IPS-18a (cell line): ENCODE data around the gene LDLRAD3.

Experiments
- H3K27ac ChIP-seq: one replicate; pipeline ENCODE4 v1.5.1; 2013; ENCODE audit warnings: low read length
- H3K27me3 ChIP-seq: one replicate; pipeline ENCODE4 v1.6.1; 2013; ENCODE audit warnings: mild to moderate bottlenecking, low read length; ENCODE audit not compliant: control insufficient read depth, insufficient read depth
- H3K36me3 ChIP-seq: one replicate; pipeline ENCODE4 v1.6.1; 2013; ENCODE audit warnings: low read depth, low read length; ENCODE audit not compliant: control insufficient read depth
- H3K4me1 ChIP-seq: one replicate; pipeline ENCODE4 v1.6.1; 2013; ENCODE audit warnings: low read depth, low read length; ENCODE audit not compliant: control insufficient read depth
- H3K4me3 ChIP-seq: one replicate; pipeline ENCODE4 v1.5.1; 2013; ENCODE audit warnings: low read length
- H3K9ac ChIP-seq: one replicate; pipeline ENCODE4 v1.6.1; 2013; ENCODE audit warnings: mild to moderate bottlenecking, low read length, moderate library complexity
- H3K9me3 ChIP-seq: one replicate; pipeline ENCODE4 v1.6.1; 2013; ENCODE audit warnings: low read depth, low read length; ENCODE audit not compliant: control insufficient read depth

The LDLRAD3 gene

DNA sequence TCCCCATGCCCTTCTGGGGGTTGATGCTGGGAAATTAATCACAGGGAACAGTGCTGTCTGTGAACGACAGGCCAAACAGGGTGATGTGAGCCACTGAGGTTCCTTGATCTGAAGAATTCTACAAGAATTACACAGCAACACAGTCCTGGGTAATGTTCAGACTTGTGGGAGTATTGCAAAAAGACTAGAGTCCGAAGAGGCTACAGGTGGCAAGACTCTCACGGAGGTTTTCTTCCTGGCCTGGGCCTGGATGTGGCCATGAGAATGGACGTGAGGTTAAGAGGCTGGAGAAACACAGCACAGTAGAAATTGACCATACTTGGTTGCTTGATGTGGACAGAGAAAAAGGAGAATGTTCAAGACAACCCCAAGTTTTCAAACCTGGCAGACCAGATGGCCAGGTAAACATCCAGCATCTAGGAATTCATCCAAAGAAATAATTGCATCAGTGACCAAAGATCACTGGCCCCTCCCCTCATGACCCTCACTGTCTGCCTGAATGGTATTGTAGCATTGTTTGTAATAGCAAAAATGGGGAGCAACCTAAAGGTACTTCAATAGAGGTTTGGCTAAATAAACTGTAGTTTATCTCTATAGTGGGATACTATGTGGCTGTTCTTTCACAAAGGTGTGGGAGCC lies 274.5 kb downstream of the LDLRAD3 start:
- H3K36me3 ChIP-seq, result no peaks in the 10 kb centered on the region
- H3K9me3 ChIP-seq, result no peaks in the 10 kb centered on the region
- H3K4me1 ChIP-seq, result no peaks in the 10 kb centered on the region
- H3K4me3 ChIP-seq, result no peak overlapping the region
- H3K27me3 ChIP-seq, result no peaks in the 10 kb centered on the region
- H3K27ac ChIP-seq, result no peak overlapping the region
- no peak overlapping the region for H3K9ac ChIP-seq

DNA sequence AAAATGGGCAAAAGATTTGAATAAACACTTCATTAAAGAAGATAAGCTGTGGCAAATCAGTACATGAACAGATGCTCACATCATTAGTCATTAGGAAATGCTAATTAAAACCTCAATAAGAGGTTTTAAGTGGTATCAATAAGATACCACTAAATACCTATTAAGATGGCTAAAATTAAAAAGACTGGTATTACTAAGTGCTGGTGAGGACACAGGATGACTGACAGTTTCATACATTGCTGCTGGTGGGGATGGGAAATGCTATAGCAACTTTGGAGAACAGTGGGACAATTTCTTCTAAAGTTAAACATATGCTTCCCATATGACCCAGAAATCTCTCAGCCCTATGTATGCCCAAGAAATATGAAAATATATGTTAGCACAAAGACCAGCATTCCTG lies 276.1 kb downstream of the LDLRAD3 start:
- H3K4me3 ChIP-seq, result no peak overlapping the region
- no peaks in the 10 kb centered on the region for H3K9me3 ChIP-seq
- no peak overlapping the region for H3K9ac ChIP-seq
- H3K4me1 ChIP-seq, result no peaks in the 10 kb centered on the region
- H3K27ac ChIP-seq, result no peak overlapping the region
- H3K27me3 ChIP-seq, result no peaks in the 10 kb centered on the region
- H3K36me3 ChIP-seq, result no peaks in the 10 kb centered on the region

DNA sequence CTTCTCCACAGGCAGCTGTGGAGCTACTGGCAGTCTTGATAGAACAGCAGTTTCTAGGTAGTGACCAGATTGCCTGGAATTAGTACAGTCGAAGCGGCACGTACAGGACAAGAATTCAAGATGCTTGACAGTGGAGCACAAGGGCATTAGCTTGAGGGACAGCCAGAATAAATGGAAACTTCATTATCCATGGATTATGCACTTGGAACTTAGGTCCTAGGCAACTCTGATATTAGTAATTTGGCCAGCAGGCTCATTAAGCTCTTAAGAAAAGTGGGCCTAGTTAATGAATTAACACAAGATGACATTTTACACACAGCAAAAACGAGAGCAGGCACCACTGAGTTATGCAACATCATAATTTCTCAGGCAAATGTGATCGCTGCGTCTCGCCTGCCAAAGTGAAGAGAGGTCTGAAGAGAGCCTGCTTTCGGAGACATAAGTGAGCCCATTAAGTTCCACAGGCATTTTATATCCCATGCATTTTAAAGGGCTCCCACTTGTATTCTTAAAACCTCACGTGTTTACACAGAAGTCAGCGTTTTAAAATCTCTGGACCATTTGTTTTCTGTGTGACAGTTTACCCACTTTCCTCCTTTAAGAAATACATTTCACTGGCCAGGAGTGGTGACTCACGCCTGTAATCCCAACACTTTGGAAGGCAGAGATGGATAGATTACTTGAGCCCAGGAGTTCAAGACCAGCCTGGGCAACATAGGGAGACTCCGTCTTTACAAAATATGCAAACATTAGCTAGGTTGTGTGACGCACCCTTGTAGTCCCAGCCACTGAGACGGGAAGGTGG lies 279.2 kb downstream of the LDLRAD3 start:
- no peaks in the 10 kb centered on the region for H3K4me1 ChIP-seq
- H3K36me3 ChIP-seq, result no peaks in the 10 kb centered on the region
- no peak overlapping the region for H3K4me3 ChIP-seq
- no peak overlapping the region for H3K9ac ChIP-seq
- no peaks in the 10 kb centered on the region for H3K27me3 ChIP-seq
- H3K27ac ChIP-seq, result no peak overlapping the region
- H3K9me3 ChIP-seq, result no peaks in the 10 kb centered on the region

DNA sequence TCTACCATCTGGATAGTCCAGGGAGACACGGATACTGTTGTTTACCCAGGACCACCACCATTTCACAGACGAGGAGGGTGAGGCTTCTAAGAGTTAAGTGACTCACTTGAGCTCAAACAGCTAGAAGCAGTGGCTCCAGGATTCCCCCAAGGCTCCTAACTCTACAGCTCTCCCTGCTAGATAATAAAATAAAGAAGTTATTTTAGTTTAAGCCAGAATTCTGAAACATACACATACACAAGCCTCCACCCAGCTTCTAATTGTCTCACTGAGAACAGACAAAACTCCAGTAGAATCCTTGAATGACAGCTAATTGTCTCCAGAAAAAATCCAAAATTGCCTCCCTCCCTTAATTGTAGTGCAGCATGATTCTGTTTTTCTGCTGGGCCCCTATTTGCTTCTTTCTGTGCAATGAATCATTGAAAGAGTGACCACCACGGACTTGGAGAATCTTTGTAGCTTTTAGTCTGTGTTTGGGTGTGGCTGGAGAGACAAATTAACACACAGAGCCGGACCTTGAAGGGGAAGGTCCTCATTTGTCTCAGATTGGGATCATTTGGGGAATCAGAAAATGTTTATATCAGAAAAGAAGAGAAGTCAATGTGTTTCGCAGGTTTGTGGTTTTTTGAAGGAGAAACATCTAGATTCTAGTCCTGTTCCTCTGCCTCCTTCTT lies 280.5 kb downstream of the LDLRAD3 start:
- Histone ChIP-seq H3K9me3 (no peaks in the 10 kb centered on the region), H3K9ac (no peak overlapping the region), H3K27ac (no peak overlapping the region), H3K4me3 (no peak overlapping the region), H3K36me3 (no peaks in the 10 kb centered on the region), H3K4me1 (no peaks in the 10 kb centered on the region), H3K27me3 (no peaks in the 10 kb centered on the region)

DNA sequence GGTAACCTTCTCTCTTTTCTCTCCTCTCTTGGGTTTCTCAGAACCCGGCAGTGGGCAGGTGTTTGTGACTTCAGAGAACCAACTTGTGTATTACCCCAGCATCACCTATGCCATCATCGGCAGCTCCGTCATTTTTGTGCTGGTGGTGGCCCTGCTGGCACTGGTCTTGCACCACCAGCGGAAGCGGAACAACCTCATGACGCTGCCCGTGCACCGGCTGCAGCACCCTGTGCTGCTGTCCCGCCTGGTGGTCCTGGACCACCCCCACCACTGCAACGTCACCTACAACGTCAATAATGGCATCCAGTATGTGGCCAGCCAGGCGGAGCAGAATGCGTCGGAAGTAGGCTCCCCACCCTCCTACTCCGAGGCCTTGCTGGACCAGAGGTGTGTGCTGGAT lies 283.2 kb downstream of the LDLRAD3 start:
- Histone ChIP-seq H3K9ac (no peak overlapping the region), H3K4me1 (no peaks in the 10 kb centered on the region), H3K27ac (no peak overlapping the region), H3K4me3 (no peak overlapping the region), H3K27me3 (no peaks in the 10 kb centered on the region), H3K36me3 (no peaks in the 10 kb centered on the region), H3K9me3 (no peaks in the 10 kb centered on the region)

DNA sequence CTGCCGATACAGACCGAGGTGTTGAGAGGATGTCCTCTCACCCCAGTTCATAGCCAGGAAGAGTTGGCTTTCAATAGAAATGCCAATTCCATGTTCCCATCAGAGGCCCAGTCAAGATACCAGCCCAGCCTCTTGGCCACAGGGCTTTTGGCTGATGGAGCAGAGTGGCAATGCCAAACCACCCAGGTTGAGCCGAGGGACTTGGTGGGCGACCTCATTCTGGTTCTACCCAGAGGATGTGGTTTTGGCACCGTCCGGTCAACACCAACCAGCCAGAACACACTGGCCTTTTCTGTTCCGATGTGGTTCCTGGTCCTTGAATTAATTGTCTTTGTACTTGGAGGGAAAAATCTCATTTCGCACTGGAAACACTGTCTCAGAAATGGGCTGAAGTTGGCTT lies 284.8 kb downstream of the LDLRAD3 start:
- Histone ChIP-seq H3K4me1 (no peaks in the 10 kb centered on the region), H3K9me3 (no peaks in the 10 kb centered on the region), H3K27ac (no peak overlapping the region), H3K27me3 (no peaks in the 10 kb centered on the region), H3K9ac (no peak overlapping the region), H3K36me3 (no peaks in the 10 kb centered on the region), H3K4me3 (no peak overlapping the region)

DNA sequence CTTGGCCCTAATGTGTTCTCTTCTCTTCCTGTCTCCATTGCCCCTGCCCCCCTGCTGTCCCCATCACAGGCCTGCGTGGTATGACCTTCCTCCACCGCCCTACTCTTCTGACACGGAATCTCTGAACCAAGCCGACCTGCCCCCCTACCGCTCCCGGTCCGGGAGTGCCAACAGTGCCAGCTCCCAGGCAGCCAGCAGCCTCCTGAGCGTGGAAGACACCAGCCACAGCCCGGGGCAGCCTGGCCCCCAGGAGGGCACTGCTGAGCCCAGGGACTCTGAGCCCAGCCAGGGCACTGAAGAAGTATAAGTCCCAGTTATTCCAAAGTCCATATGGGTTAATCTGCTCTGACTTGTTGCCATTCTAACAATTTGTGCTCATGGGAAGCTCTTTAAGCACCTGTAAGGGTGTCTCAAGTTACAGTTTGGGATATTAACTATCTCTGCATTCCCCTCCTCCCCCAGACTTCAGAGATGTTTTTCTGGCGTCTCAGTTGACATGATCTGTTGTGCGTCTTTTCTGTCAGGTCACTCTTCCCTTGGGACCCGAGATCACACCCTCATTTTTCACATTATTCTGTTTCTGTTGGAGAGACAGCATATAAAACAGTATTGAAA lies 285.3 kb downstream of the LDLRAD3 start:
- Histone ChIP-seq H3K4me1 (no peaks in the 10 kb centered on the region), H3K27me3 (no peaks in the 10 kb centered on the region), H3K9ac (no peak overlapping the region), H3K4me3 (no peak overlapping the region), H3K36me3 (no peaks in the 10 kb centered on the region), H3K27ac (no peak overlapping the region), H3K9me3 (no peaks in the 10 kb centered on the region)

DNA sequence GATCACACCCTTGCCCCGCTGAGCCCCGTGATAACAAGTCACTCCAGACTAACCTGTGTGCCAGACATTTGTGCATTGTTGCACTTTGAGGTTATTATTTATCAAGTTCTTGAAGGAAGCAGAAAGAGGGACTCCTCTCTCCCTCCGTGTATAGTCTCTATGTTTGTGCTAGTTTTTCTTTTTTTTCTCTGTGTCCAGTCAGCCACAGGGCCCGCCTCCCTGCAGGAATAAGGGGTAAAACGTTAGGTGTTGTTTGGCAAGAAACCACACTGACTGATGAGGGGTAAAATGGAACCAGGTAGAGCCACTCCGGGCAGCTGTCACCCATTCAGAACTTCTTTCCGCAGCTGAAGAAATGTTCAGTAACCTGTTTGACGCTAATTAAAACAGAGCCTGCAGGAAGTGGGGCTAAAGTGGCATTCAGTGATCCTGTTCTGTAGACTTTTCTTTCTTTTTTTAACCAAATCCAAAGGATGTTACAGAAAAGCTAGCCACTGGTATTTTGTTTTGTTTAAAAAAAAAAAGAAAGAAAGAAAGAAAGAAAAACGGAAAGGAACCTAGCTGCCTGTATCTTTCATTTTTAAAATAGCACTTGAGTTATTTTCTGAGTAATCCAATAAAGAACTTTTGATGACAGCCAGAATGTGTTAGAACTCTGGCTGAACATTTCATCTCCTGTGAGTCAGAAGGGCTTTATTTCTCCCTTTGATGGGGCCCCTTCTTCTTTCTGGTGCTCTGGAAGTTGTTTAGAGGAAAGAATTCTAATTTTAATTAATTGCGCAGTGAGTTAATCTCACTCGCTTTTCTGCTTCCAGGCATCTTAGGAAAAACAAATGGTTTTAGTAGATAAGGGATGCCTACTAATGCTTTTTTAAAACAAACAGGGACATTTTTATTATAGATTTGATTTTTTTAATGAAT lies 287.2 kb downstream of the LDLRAD3 start:
- Histone ChIP-seq H3K36me3 (no peaks in the 10 kb centered on the region), H3K27ac (no peak overlapping the region), H3K4me1 (no peaks in the 10 kb centered on the region), H3K9me3 (no peaks in the 10 kb centered on the region), H3K4me3 (no peak overlapping the region), H3K9ac (no peak overlapping the region), H3K27me3 (no peaks in the 10 kb centered on the region)

DNA sequence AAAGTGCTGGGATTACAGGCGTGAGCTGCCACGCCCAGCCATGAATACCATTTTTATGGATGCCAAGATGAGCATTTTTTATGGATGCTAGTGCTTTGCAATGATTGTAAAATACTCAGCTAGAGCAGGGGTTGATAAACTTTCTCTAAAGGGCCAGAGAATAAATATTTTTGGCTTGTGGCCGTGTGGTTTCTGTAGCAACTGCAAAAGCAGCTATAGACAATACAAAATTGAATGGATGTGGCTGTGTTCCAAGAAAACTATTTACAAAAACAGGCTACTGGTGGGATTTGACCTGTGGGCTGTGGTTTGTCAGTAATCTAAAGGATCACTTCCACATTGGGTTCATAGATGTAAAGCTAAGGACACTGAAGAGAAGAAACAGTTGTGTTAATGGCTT lies 289.3 kb downstream of the LDLRAD3 start:
- no peak overlapping the region for H3K4me3 ChIP-seq
- H3K9me3 ChIP-seq, result no peaks in the 10 kb centered on the region
- H3K27me3 ChIP-seq, result no peaks in the 10 kb centered on the region
- no peak overlapping the region for H3K27ac ChIP-seq
- no peak overlapping the region for H3K9ac ChIP-seq
- H3K36me3 ChIP-seq, result no peaks in the 10 kb centered on the region
- no peaks in the 10 kb centered on the region for H3K4me1 ChIP-seq

DNA sequence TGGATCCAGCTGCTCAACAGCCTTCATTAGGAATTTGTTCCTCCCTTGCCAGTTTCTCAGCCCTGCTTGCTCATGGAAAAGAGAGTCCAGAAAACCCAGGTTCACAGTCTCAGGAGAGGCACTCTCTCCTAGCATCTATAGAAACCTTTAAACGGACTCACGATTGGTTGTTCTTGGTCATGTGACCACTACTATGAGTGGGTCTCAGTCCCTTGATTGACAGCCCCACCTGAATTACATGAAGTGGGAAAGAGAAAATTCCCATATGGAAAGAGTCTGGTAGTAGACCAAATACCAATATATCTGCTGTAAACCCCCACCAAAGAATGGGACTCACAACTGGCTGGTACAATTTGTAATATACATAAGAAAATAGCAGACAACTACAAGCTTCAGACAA lies 291.0 kb downstream of the LDLRAD3 start:
- Histone ChIP-seq H3K27me3 (no peaks in the 10 kb centered on the region), H3K4me1 (no peaks in the 10 kb centered on the region), H3K27ac (no peak overlapping the region), H3K36me3 (no peaks in the 10 kb centered on the region), H3K4me3 (no peak overlapping the region), H3K9ac (no peak overlapping the region), H3K9me3 (no peaks in the 10 kb centered on the region)

DNA sequence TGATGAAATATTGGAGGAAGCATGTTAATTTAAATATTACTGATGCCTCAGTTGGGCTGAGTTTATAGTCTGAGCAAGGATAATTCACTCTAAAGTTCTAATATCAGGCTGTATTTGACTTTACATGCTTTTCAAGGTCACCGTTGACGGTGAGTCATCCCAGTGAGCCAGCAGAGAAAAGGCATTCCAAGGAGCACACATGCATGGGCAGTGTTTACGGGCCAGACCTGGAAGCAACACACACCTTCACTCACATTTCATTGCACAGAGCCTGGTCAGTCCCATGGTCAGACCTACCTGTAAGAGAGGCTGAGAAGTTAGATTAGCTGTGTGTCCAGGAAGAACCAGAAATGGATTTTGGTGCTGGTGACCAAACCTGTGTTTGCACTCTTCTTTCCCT lies 291.9 kb downstream of the LDLRAD3 start:
- Histone ChIP-seq H3K9ac (no peak overlapping the region), H3K4me3 (no peak overlapping the region), H3K36me3 (no peaks in the 10 kb centered on the region), H3K9me3 (no peaks in the 10 kb centered on the region), H3K27ac (no peak overlapping the region), H3K4me1 (no peaks in the 10 kb centered on the region), H3K27me3 (no peaks in the 10 kb centered on the region)
